Uterus (tissue), 2 donors: ENCODE results near the gene SULT1C3.

Experiments
- CTCF ChIP-seq, 4 experiments: fragments of 200-600 bp in 2 of 4; fragments of 450-650 bp in 2 of 4; sonication (generic) in 2 of 4; IDR thresholded peaks; one replicate each; pipeline ENCODE4 v1.5.1; 2016 to 2019; ENCODE audit warnings: antibody characterized with exemption in 4 of 4, mild to moderate bottlenecking in 2 of 4, moderate library complexity in 1 of 4
- POLR2A ChIP-seq, 2 donors: fragments of 450-650 bp; IDR thresholded peaks; one replicate each; pipeline ENCODE4 v1.6.1; 2016; ENCODE audit warnings: antibody characterized with exemption in 2 of 2, mild to moderate bottlenecking in 1 of 2, moderate library complexity in 1 of 2

DNA sequence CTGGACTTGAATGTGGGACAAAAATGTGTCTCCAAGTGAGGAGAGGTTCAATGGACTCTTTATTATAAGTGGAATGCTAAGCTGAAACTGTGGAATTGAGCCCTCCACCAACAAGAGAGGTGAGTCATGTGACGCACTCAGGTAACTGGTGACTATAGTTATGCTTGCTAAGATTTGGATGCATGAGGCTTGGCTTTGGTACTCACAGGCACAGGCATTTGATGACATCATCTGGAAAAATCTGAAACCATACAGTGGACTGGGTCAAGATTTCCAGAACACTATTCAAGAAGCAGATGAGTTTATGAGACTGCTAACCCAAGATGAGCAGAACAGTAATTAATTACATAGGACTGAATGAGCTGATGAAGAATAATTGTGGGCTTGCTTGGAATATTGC, 15.7 kb upstream of the SULT1C3 start:
- TF ChIP-seq CTCF (IDR thresholded peaks at IDR 0.05) (no peak), POLR2A (IDR thresholded peaks at IDR 0.05) (no peak)
